DMS79 treated with DMSO at 0.1 percent for 48 hours (cell line): ENCODE results near the gene INCA1.

Experiments
- DNase-seq: peaks from one replicate; lab custom pipeline; 2025; lab: John Stamatoyannopoulos, UW

The INCA1 gene

GRCh38 chr17:4970273-4970672 is 27.0 kb downstream of the INCA1 start:
- no peak for DNase-seq

GRCh38 chr17:4969551-4970173 is 27.7 kb downstream of the INCA1 start:
- DNase-seq, result no peak

GRCh38 chr17:4969047-4969550 is 28.2 kb downstream of the INCA1 start:
- peak; percentile 52 for DNase-seq

- DNase-seq, result peak; percentile 44
Observed at GRCh38 chr17:4968486-4969046, 28.8 kb downstream of the INCA1 start.

- DNase-seq, result peak; percentile 96
Observed at GRCh38 chr17:4967539-4968485, 29.5 kb downstream of the INCA1 start, which contains the start of gene SPAG7. TSS of gene SPAG7 (minus strand) at chr17:4967817. CDS start at chr17:4967804, 13 bp downstream.

GRCh38 chr17:4966844-4967538 is 30.3 kb downstream of the INCA1 start:
- DNase-seq, result peak; percentile 100

GRCh38 chr17:4965311-4965986 is 31.9 kb downstream of the INCA1 start:
- no peak for DNase-seq

- no peak for DNase-seq
Observed at GRCh38 chr17:4960279-4960922, 36.9 kb downstream of the INCA1 start.

- no peak for DNase-seq
Observed at GRCh38 chr17:4959261-4959965, 37.9 kb downstream of the INCA1 start.

GRCh38 chr17:4958102-4958501 is 39.2 kb downstream of the INCA1 start:
- no peak for DNase-seq

GRCh38 chr17:4956493-4957061 is 40.7 kb downstream of the INCA1 start:
- no peak for DNase-seq

- DNase-seq, result no peak
Observed at GRCh38 chr17:4955091-4955490, 42.2 kb downstream of the INCA1 start.

- no peak for DNase-seq
Observed at GRCh38 chr17:4953451-4953961, 43.8 kb downstream of the INCA1 start.

- no peak for DNase-seq
Observed at GRCh38 chr17:4951486-4951885, 45.8 kb downstream of the INCA1 start.

- DNase-seq, result peak; percentile 71
Observed at GRCh38 chr17:4950746-4951204, 46.5 kb downstream of the INCA1 start, which contains the start of gene ENO3. TSS of gene ENO3 (plus strand) at chr17:4951119. CDS start at chr17:4951830, 711 bp downstream.

- DNase-seq, result peak; percentile 51
Observed at GRCh38 chr17:4950075-4950745, 47.1 kb downstream of the INCA1 start.

GRCh38 chr17:4949321-4950074 is 47.8 kb downstream of the INCA1 start:
- DNase-seq, result peak; percentile 65

- DNase-seq, result peak; percentile 85
Observed at GRCh38 chr17:4948931-4949320, 48.4 kb downstream of the INCA1 start.
